HepG2 (cell line): ENCODE data around the gene SEC63. TPM values are rescaled to one million over a fixed set of nuclear protein-coding genes. Genes with fewer than 3 reads are reported as not detected.

Experiments used
- ATAC-seq: fragments of 200-7000 bp; cut with Tn5 transposase; 3 replicates; pipeline ENCODE4 v1.9.1; 2020; ENCODE audit warnings: mild to moderate bottlenecking, moderate library complexity
- BruUV-seq: library from RNA; stranded (reverse); fragments of 400-500 nt; replicated peaks from 2 replicates; lab custom pipeline; 2021; lab: Mats Ljungman, UMichigan
- CTCF ChIA-PET: fragments of 300-600 bp; formaldehyde crosslinking; extraction: SDS; loops from one replicate; lab custom pipeline; 2021; ENCODE audit warnings: low total read pairs, inconsistent platforms, low intra/inter-chr PET ratio; lab: Yijun Ruan, JAX
- POLR2A ChIA-PET: fragments of 350-600 bp; sonication (Branson Sonifier 250); formaldehyde crosslinking; loops from one replicate; lab custom pipeline; 2020; ENCODE audit warnings: antibody characterized with exemption, inconsistent platforms; lab: Yijun Ruan, JAX
- DNase-seq: peaks from one replicate; pipeline ENCODE4 v3.0.0-alpha.2; 2015; ENCODE audit warnings: low spot score
- FAIRE-seq: peaks from 3 replicates; lab custom pipeline; 2011; peaks lifted over from hg19 to GRCh38; lab: Jason Lieb, UNC
- H2AFZ ChIP-seq: one replicate; pipeline ENCODE4 v1.6.1; 2011; ENCODE audit warnings: low read length, inconsistent platforms
- H3K27ac ChIP-seq: fragments of 300-600 bp; 3 replicates; pipeline ENCODE4 v1.8.0; 2011; ENCODE audit warnings: mixed run types, mild to moderate bottlenecking, mixed read lengths, low read length, inconsistent platforms; ENCODE audit not compliant: insufficient read depth; ENCODE audit errors: extremely low read length
- H3K27me3 ChIP-seq, 2 experiments: fragments of 200-600 bp in 1 of 2; 2 replicates in 1 of 2; 3 replicates in 1 of 2; pipeline versions ENCODE4 v1.6.0 to v1.8.0; 2011; ENCODE audit warnings: low read length in 2 of 2, mild to moderate bottlenecking in 2 of 2, moderate library complexity in 2 of 2, inconsistent platforms in 1 of 2; ENCODE audit not compliant: insufficient read depth in 2 of 2, control insufficient read depth in 1 of 2
- H3K36me3 ChIP-seq, 2 experiments: fragments of 200-600 bp in 1 of 2; replicated peaks in 1 of 2; 2 replicates in 1 of 2; 3 replicates in 1 of 2; pipeline versions ENCODE4 v1.5.1 to v1.8.0; 2011; ENCODE audit warnings: low read length in 2 of 2, inconsistent platforms in 1 of 2; ENCODE audit not compliant: insufficient read depth in 2 of 2, control insufficient read depth in 1 of 2
- H3K4me1 ChIP-seq: 2 replicates; pipeline ENCODE4 v1.5.1; 2012; ENCODE audit warnings: low read length, inconsistent platforms; ENCODE audit not compliant: insufficient read depth
- H3K4me2 ChIP-seq: 2 replicates; pipeline ENCODE4 v1.6.0; 2011; ENCODE audit warnings: low read depth, low read length, inconsistent platforms
- H3K4me3 ChIP-seq, 3 experiments: fragments of 200-600 bp in 1 of 3; sonication (generic), shearing (Covaris generic) in 1 of 3; replicated peaks in 1 of 3; 2 replicates each; pipeline ENCODE4 v1.5.1; 2011 to 2016; ENCODE audit warnings: low read length in 3 of 3, inconsistent platforms in 2 of 3, low read depth in 2 of 3, mild to moderate bottlenecking in 2 of 3, control low read depth in 1 of 3, mixed read lengths in 1 of 3; ENCODE audit not compliant: insufficient read depth in 1 of 3
- H3K79me2 ChIP-seq: one replicate; pipeline ENCODE4 v1.6.1; 2011; ENCODE audit warnings: low read length, inconsistent platforms; ENCODE audit not compliant: insufficient read depth
- H3K9ac ChIP-seq: 2 replicates; pipeline ENCODE4 v1.6.0; 2011; ENCODE audit warnings: mild to moderate bottlenecking, low read depth, low read length, inconsistent platforms; ENCODE audit not compliant: insufficient read depth
- H3K9me3 ChIP-seq: 2 replicates; pipeline ENCODE4 v1.5.1; 2012; ENCODE audit warnings: mild to moderate bottlenecking, low read length
- H4K20me1 ChIP-seq: 2 replicates; pipeline ENCODE4 v1.6.0; 2011; ENCODE audit warnings: inconsistent platforms, mild to moderate bottlenecking, low read length, moderate library complexity; ENCODE audit not compliant: insufficient read depth
- HNF1A ChIP-seq, 2 experiments: sonication (generic) in 1 of 2; formaldehyde crosslinking in 1 of 2; IDR thresholded peaks; 2 replicates each; pipeline versions ENCODE4 v1.4.0 to v1.6.1; 2016 to 2020; ENCODE audit warnings: borderline replicate concordance in 1 of 2, low read depth in 1 of 2, mild to moderate bottlenecking in 1 of 2, missing genetic modification reagents in 1 of 2
- KMT2A ChIP-seq: sonication (generic); formaldehyde crosslinking; IDR thresholded peaks from 2 replicates; pipeline ENCODE4 v1.4.0; 2020; ENCODE audit warnings: missing genetic modification reagents
- SKIL ChIP-seq: sonication (generic); formaldehyde crosslinking; IDR thresholded peaks from 2 replicates; pipeline ENCODE4 v1.8.0; 2022; ENCODE audit warnings: missing genetic modification reagents, mild to moderate bottlenecking, moderate library complexity, borderline replicate concordance
- SNAPC2 ChIP-seq: sonication (generic); formaldehyde crosslinking; IDR thresholded peaks from 2 replicates; pipeline ENCODE4 v1.8.1; 2022; ENCODE audit warnings: mild to moderate bottlenecking, missing genetic modification reagents
- ZFY ChIP-seq: sonication (generic); formaldehyde crosslinking; IDR thresholded peaks from 2 replicates; pipeline ENCODE4 v1.4.0; 2020; ENCODE audit warnings: missing genetic modification reagents
- ZNF234 ChIP-seq: sonication (generic); formaldehyde crosslinking; conservative IDR thresholded peaks from 2 replicates; pipeline ENCODE4 v1.5.1; 2020; ENCODE audit warnings: mild to moderate bottlenecking, missing genetic modification reagents
- ZNF235 ChIP-seq: sonication (generic); formaldehyde crosslinking; IDR thresholded peaks from 2 replicates; pipeline ENCODE4 v1.8.1; 2023; ENCODE audit warnings: mild to moderate bottlenecking, missing genetic modification reagents, borderline replicate concordance
- ZNF547 ChIP-seq: sonication (generic); formaldehyde crosslinking; IDR thresholded peaks from 2 replicates; pipeline ENCODE4 v1.5.1; 2020; ENCODE audit warnings: mild to moderate bottlenecking, missing genetic modification reagents
- whole genome bisulfite sequencing: methylation state at CpG from one replicate; pipeline ENCODE4 v1.1.6; 2017; ENCODE audit warnings: low lambda C conversion rate; 5-methylcytosine and 5-hydroxymethylcytosine counted together
- in situ Hi-C: cut with HindIII; loops from 2 replicates; pipeline ENCODE4 v1.10.0; 2017; ENCODE audit warnings: low pct_unique_long_range_greater_than_20kb; ENCODE audit not compliant: extremely low pct_ligation_motif_present
- intact Hi-C: fragments of 100-400 bp; cut with micrococcal nuclease; formaldehyde crosslinking; loops from one replicate; pipeline ENCODE4 v1.10.0; 2022; ENCODE audit not compliant: unreplicated experiment
- polyA plus RNA-seq, 8 experiments: library from polyadenylated mRNA; depleted of rRNA in 3 of 8; stranded (reverse) in 7 of 8; unstranded in 1 of 8; fragments of >200 nt; fragmentation: Illumina TruSeq in 4 of 8; extraction: Trizol in 4 of 8; gene quantifications; 2 replicates each; pipeline versions ENCODE4 v1.2.1 to v1.2.3, GENCODE V29; 2011 to 2016; ENCODE audit warnings: low read depth in 4 of 8, missing spikeins in 1 of 8, mixed read lengths in 1 of 8; ENCODE audit not compliant: insufficient read depth in 1 of 8
- total RNA-seq, 5 experiments: library from RNA; depleted of rRNA; stranded (reverse); fragments of >200 nt; fragmentation: Illumina TruSeq; extraction: Trizol; gene quantifications; 2 replicates each; pipeline ENCODE4 v1.2.3, GENCODE V29; 2016; ENCODE audit warnings: low read depth in 1 of 5
- TF ChIP-seq, protein P1 (sequence below): sonication (generic); formaldehyde crosslinking; IDR thresholded peaks from 2 replicates; pipeline ENCODE4 v1.8.0; 2022; ENCODE audit warnings: mild to moderate bottlenecking, missing genetic modification reagents, moderate library complexity
- TF ChIP-seq, protein P2 (sequence below): sonication (generic); formaldehyde crosslinking; IDR thresholded peaks from 2 replicates; pipeline ENCODE4 v1.4.0; 2020; ENCODE audit warnings: missing genetic modification reagents, borderline replicate concordance

The SEC63 gene
- total and polyA plus RNA-seq, 2 of the 13 experiments (the other 11 are each of a cell fraction or from before 2014, with no cell fraction given): 20.2 to 45.9 TPM

DNA sequence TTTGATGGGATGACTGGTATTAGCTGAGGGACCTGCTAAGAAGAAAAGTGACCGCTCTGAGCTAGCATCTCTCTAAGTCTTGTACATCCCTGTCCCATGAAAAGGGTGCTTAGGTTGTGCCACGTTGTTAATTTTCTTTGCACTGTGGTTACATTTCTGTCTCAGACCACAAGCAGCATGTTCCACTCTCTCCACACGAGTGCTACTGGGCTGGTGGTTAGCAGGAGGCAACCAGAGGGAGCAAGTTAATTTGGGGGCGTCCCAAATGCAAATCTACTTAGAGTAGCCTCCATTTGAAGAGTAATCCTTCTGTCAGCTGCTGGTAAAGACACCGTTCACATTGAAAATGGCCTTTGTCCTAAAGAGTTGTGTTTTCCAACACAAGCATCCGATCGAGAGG is 130.5 kb downstream of the SEC63 start:
- no peaks in the 10 kb centered on the region for H3K36me3 ChIP-seq
- ChIA-PET POLR2A (interaction anchor here (0.8 kb wide), 1 partner anchor 32 kb away, joined by 3 read pairs; no protein-coding TSS in a partner anchor), CTCF (no interaction called here)
- FAIRE-seq (no peak), ATAC-seq (no peak), DNase-seq (no peak)
- no peak overlapping the region for H3K27ac ChIP-seq
- peaks cover 24% of the 10 kb centered on the region for H3K4me1 ChIP-seq
- peaks cover 2 to 21% of the 10 kb centered on the region in 2 experiments; a peak in 3 of 5 replicates for H3K27me3 ChIP-seq
- no peak overlapping the region for H3K9ac ChIP-seq
- no peak overlapping the region for H2AFZ ChIP-seq
- intact Hi-C loops (no loop called here), in situ Hi-C loops (no loop called here)
- H3K9me3 ChIP-seq: no peaks in the 10 kb centered on the region
- WGBS: 29% methylated on average over 7 of the region's 7 CpGs
- TF ChIP-seq, protein P1, sequence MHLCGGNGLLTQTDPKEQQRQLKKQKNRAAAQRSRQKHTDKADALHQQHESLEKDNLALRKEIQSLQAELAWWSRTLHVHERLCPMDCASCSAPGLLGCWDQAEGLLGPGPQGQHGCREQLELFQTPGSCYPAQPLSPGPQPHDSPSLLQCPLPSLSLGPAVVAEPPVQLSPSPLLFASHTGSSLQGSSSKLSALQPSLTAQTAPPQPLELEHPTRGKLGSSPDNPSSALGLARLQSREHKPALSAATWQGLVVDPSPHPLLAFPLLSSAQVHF (CRISPR knock-in tag): no peak
- TF ChIP-seq HNF1A (IDR thresholded peaks at IDR 0.05; ENCODE audit: low read depth) (no peak), HNF1A (CRISPR knock-in tag; IDR thresholded peaks at IDR 0.05; ENCODE audit: borderline replicate concordance) (no peak), ZNF547 (CRISPR knock-in tag) (no peak), KMT2A (CRISPR knock-in tag) (no peak), ZNF235 (no peak), SKIL (CRISPR knock-in tag) (no peak), ZFY (CRISPR knock-in tag) (no peak), ZNF234 (CRISPR knock-in tag) (no peak), SNAPC2 (CRISPR knock-in tag) (no peak)
- TF ChIP-seq, protein P2, sequence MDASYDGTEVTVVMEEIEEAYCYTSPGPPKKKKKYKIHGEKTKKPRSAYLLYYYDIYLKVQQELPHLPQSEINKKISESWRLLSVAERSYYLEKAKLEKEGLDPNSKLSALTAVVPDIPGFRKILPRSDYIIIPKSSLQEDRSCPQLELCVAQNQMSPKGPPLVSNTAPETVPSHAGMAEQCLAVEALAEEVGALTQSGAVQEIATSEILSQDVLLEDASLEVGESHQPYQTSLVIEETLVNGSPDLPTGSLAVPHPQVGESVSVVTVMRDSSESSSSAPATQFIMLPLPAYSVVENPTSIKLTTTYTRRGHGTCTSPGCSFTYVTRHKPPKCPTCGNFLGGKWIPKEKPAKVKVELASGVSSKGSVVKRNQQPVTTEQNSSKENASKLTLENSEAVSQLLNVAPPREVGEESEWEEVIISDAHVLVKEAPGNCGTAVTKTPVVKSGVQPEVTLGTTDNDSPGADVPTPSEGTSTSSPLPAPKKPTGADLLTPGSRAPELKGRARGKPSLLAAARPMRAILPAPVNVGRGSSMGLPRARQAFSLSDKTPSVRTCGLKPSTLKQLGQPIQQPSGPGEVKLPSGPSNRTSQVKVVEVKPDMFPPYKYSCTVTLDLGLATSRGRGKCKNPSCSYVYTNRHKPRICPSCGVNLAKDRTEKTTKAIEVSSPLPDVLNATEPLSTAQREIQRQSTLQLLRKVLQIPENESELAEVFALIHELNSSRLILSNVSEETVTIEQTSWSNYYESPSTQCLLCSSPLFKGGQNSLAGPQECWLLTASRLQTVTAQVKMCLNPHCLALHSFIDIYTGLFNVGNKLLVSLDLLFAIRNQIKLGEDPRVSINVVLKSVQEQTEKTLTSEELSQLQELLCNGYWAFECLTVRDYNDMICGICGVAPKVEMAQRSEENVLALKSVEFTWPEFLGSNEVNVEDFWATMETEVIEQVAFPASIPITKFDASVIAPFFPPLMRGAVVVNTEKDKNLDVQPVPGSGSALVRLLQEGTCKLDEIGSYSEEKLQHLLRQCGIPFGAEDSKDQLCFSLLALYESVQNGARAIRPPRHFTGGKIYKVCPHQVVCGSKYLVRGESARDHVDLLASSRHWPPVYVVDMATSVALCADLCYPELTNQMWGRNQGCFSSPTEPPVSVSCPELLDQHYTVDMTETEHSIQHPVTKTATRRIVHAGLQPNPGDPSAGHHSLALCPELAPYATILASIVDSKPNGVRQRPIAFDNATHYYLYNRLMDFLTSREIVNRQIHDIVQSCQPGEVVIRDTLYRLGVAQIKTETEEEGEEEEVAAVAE (CRISPR knock-in tag): no peak
- H3K79me2 ChIP-seq: no peaks in the 10 kb centered on the region
- no peak overlapping the region for H3K4me2 ChIP-seq
- H3K4me3 ChIP-seq: no peak overlapping the region
- H4K20me1 ChIP-seq: no peaks in the 10 kb centered on the region
- no TSS peak for BruUV-seq
